Mammary epithelial cell (primary cell): ENCODE measurements around the gene CHRNA4.

Source experiments
- EZH2 ChIP-seq: IDR thresholded peaks from 2 replicates; pipeline ENCODE4 v1.6.1; 2012; ENCODE audit warnings: low read length, inconsistent platforms, borderline replicate concordance
- TF ChIP-seq, protein P1 (sequence below), 2 donors: IDR thresholded peaks in 1 of 2; conservative IDR thresholded peaks in 1 of 2; 2 replicates each; pipeline ENCODE4 v1.5.1; 2011 to 2012; ENCODE audit warnings: inconsistent platforms in 2 of 2, low read length in 2 of 2, mild to moderate bottlenecking in 2 of 2, control low read depth in 1 of 2, low read depth in 1 of 2; ENCODE audit not compliant: insufficient read depth in 1 of 2; ENCODE audit errors: extremely low read depth in 1 of 2

DNA sequence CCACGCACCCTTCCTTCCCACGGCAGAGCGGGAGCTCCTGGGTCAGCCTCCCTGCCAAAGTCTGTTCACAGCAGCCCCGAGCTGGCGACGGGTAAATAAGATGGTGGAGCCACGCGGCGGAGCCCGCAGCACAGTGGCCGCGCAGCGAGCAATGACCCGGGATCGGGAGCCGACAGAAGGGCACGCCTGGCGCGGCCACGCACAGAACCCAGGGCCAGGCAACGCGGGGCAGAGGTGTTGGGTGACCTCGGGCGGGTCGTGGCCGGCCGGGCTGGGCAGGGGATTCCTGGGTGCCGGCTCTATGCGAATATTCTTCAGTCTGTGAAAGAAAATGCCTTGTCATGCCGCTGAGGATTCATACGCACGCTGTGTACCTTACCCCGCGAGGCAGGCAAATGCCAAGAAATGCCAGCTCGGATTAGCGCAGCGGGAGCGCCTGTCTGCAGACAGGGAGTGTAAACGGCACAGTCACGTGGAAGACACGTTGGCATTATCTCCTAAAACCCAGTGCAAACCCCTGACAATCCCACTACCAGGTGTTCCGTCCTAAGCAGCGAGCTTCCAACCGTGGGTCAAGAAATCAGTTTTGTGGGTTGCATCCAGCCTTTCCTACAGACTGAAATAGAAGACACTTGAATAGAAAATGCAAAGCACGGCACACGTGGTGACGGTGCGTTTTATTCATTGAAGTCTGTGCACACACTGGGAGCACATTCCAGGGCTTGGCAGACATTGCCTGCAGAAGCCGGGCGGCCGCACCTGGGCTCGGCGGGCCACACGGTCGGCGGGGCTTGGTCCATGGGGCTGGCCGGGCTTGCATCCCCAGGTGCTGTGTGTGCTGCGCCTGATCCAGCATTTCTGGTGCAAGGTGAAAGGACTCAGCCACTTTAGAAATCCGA lies 18.3 kb downstream of the CHRNA4 start:
- TF ChIP-seq, protein P1, sequence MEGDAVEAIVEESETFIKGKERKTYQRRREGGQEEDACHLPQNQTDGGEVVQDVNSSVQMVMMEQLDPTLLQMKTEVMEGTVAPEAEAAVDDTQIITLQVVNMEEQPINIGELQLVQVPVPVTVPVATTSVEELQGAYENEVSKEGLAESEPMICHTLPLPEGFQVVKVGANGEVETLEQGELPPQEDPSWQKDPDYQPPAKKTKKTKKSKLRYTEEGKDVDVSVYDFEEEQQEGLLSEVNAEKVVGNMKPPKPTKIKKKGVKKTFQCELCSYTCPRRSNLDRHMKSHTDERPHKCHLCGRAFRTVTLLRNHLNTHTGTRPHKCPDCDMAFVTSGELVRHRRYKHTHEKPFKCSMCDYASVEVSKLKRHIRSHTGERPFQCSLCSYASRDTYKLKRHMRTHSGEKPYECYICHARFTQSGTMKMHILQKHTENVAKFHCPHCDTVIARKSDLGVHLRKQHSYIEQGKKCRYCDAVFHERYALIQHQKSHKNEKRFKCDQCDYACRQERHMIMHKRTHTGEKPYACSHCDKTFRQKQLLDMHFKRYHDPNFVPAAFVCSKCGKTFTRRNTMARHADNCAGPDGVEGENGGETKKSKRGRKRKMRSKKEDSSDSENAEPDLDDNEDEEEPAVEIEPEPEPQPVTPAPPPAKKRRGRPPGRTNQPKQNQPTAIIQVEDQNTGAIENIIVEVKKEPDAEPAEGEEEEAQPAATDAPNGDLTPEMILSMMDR (conservative IDR thresholded peaks at IDR 0.05 in 1 of 2, IDR thresholded peaks at IDR 0.05 in 1 of 2; ENCODE audit: extremely low read depth in 1 of 2, insufficient read depth in 1 of 2, low read depth in 1 of 2, low read length in 2 of 2): no peak
- no peak for TF ChIP-seq EZH2
